Renal pelvis (tissue), 4 donors: Measurements from ENCODE around the gene TRIM47. TPM values are rescaled to one million over a fixed set of nuclear protein-coding genes. Genes with fewer than 3 reads are reported as not detected.
"Not testable (repeated sequence)": the region's sequence is repeated elsewhere in the genome, so short reads cannot be mapped to it uniquely, and the experiment has no call there.

Experiments used
- DNase-seq: peaks from one replicate; pipeline ENCODE4 v3.0.0-alpha.2; 2013
- polyA plus RNA-seq, 3 donors: library from polyadenylated mRNA; unstranded; fragments of 120-200 nt; gene quantifications; one replicate each; pipeline ENCODE4 v1.2.1, GENCODE V29; 2013; ENCODE audit not compliant: insufficient read length in 3 of 3

The TRIM47 gene
- polyA plus RNA-seq, 3 donors, result 7.5 to 9.5 (median 7.8) TPM

GRCh38 chr17:75870228-75870627 is 8.2 kb downstream of the TRIM47 start:
- not testable (repeated sequence) for DNase-seq

GRCh38 chr17:75869282-75870141 is 8.9 kb downstream of the TRIM47 start:
- no peak for DNase-seq

- DNase-seq, result not testable (repeated sequence)
These were observed 9.6 kb downstream of the TRIM47 start for GRCh38 chr17:75868730-75869281.

GRCh38 chr17:75865404-75866188 is 12.8 kb downstream of the TRIM47 start:
- DNase-seq, result not testable (repeated sequence)

GRCh38 chr17:75864887-75865286 is 13.5 kb downstream of the TRIM47 start:
- not testable (repeated sequence) for DNase-seq

- DNase-seq, result peak; percentile 86
These were observed 13.9 kb downstream of the TRIM47 start for GRCh38 chr17:75864448-75864871.

GRCh38 chr17:75861927-75862317 is 16.5 kb downstream of the TRIM47 start:
- DNase-seq, result no peak

GRCh38 chr17:75859358-75859757 is 19.0 kb downstream of the TRIM47 start:
- not testable (repeated sequence) for DNase-seq

GRCh38 chr17:75856062-75856756 is 22.2 kb downstream of the TRIM47 start:
- DNase-seq, result no peak

- peak; percentile 100 for DNase-seq
These were observed 22.9 kb downstream of the TRIM47 start, which contains the start of gene WBP2 for GRCh38 chr17:75855310-75856061. TSS of gene WBP2 (minus strand) at chr17:75855335. CDS start at chr17:75855297, 38 bp downstream.

GRCh38 chr17:75854881-75855309 is 23.5 kb downstream of the TRIM47 start:
- DNase-seq, result no peak

- DNase-seq, result no peak
These were observed 24.2 kb downstream of the TRIM47 start for GRCh38 chr17:75854101-75854748.

- DNase-seq, result no peak
These were observed 24.9 kb downstream of the TRIM47 start for GRCh38 chr17:75853433-75853832.

- DNase-seq, result not testable (repeated sequence)
These were observed 26.7 kb downstream of the TRIM47 start for GRCh38 chr17:75851693-75851991.

- no peak for DNase-seq
These were observed 27.3 kb downstream of the TRIM47 start for GRCh38 chr17:75850928-75851692.

- no peak for DNase-seq
These were observed 28.7 kb downstream of the TRIM47 start for GRCh38 chr17:75849724-75850123.

- DNase-seq, result no peak
These were observed 29.1 kb downstream of the TRIM47 start for GRCh38 chr17:75849279-75849646.

GRCh38 chr17:75848523-75849278 is 29.7 kb downstream of the TRIM47 start:
- no peak for DNase-seq
